GM12891 (cell line): ENCODE data around the gene WASL.
A peak's percentile ranks its signal among the peaks of the same experiment; 100 is the strongest.

Source experiments
- DNase-seq: peaks from one replicate; pipeline ENCODE4 v3.0.0; 2011; ENCODE audit warnings: low spot score; ENCODE audit not compliant: insufficient read length
- FAIRE-seq: peaks from 2 replicates; lab custom pipeline; 2011; peaks lifted over from hg19 to GRCh38; lab: Jason Lieb, UNC
- PAX5 ChIP-seq: IDR thresholded peaks from 2 replicates; pipeline ENCODE4 v1.6.1; 2011; ENCODE audit warnings: low read length, moderate library complexity, mild to moderate bottlenecking; ENCODE audit not compliant: insufficient read depth, severe bottlenecking
- POLR2A ChIP-seq: IDR thresholded peaks from 2 replicates; pipeline ENCODE4 v1.6.1; 2011; ENCODE audit warnings: low read depth, low read length, control low read depth
- POLR2AphosphoS5 ChIP-seq: IDR thresholded peaks from 2 replicates; pipeline ENCODE4 v1.6.1; 2011; ENCODE audit warnings: low read depth, low read length, control low read depth
- POU2F2 ChIP-seq: IDR thresholded peaks from 2 replicates; pipeline ENCODE4 v1.6.1; 2011; ENCODE audit warnings: low read depth, mild to moderate bottlenecking, control low read depth, low read length, moderate library complexity
- SPI1 ChIP-seq: IDR thresholded peaks from 2 replicates; pipeline ENCODE4 v1.6.1; 2011; ENCODE audit warnings: low read depth, low read length, control low read depth
- TAF1 ChIP-seq: IDR thresholded peaks from 2 replicates; pipeline ENCODE4 v1.6.1; 2011; ENCODE audit warnings: low read depth, low read length, control low read depth

Gene WASL

DNA sequence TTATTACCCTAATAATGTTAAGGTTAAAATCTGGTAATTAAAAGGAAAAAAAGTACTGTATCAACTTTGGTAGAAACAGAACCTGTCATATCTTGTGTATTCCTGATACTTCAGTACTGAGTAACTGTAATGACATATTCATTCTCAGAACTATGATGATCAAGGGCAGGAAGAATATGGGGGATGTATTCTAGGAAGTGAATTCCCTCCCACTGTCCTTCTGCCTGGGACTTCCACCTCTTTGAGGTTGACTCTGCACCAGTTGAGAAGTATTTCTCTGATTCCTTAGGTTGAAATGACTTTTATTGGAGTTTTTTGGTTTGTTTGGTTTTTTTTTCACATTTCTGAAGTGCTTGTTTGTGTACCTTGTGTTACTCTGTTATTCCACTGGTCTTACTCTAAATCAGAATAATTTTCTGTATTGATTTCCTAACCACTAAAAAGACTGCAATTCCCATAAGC lies 36.9 kb downstream of the WASL start:
- no peak for FAIRE-seq
- TF ChIP-seq TAF1 (no peak), PAX5 (no peak), POLR2AphosphoS5 (no peak), POU2F2 (no peak), SPI1 (no peak)

DNA sequence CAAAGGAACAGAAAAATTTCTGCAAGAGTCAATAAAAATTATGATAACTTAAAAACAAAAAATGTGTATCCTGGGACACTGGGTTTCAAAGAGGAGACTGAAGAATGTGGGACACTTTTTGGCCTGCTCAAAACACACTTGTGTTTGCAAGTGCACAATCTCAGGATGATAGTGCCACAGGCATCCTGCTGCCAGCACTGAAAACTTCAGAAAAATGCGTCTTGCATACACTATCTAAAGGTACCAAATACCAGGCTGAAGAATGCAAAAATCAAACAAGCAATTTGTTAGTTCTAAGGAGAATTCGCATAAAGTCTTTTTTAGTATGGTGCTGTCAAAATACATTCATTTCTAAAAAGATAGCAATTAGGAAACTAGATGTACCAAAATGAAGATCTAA lies 38.1 kb downstream of the WASL start:
- FAIRE-seq (no peak), DNase-seq (no peak)
- TF ChIP-seq POLR2A (no peak), PAX5 (no peak), POLR2AphosphoS5 (no peak), TAF1 (no peak), SPI1 (no peak), POU2F2 (no peak)

More for the DNA sequence above, 36.9 kb downstream of the WASL start:
- no peak for DNase-seq

DNA sequence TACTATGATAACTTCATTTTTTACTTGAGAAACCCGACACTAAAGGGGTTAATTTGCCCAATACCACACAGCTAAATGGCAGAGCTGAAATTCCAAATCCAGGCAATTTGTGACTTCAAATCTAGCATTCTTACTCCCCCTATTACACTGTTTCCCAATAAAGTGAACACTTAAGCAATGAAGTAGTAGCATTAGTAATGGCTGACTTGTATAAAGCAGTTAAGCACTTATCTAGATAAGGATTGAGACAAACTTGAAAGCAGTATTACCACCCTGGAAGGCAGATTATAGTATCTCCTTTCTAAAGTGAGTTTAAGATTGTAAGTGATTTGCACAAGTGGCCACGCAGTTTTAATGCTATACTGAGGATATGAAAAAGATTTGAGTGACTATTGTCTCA lies 39.3 kb downstream of the WASL start:
- FAIRE-seq (peak; percentile 71), DNase-seq (no peak)
- TF ChIP-seq POLR2AphosphoS5 (no peak), PAX5 (no peak), POLR2A (no peak), TAF1 (no peak), POU2F2 (no peak), SPI1 (no peak)

DNA sequence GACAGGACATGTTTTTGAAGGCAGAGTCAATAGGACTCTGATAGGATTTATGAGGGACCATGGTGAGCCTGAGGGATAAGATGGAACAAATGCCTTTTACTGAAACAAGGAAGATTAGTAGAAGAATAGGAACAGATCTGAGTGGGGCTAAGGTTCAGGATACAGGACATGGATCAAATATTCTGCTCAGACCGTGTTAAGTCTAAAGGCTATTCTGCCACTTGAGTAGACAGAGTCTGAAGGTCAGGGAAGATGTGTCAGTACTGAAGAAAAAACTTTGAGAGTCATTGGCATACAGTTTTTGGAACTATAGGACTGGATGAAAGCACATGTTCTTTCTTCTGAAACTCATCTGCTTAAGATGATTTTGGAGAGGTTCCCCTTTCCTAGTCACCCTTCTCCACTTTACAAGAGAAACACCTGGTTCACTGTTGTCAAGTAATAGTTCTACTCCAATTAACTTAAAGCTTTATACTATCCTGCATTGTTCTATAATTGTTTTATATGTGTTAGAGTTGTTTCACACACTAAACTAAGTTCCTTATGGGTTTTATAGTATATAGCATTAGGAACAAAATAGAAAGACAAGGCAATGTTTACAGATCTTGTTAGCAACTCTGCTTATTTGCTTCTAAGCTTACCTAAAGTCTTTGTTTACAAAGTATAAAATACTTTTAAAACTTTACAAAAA lies 43.4 kb downstream of the WASL start:
- DNase-seq, result no peak
- TF ChIP-seq TAF1 (no peak), POLR2AphosphoS5 (no peak), POLR2A (no peak), SPI1 (no peak), PAX5 (no peak)
- FAIRE-seq, result no peak

DNA sequence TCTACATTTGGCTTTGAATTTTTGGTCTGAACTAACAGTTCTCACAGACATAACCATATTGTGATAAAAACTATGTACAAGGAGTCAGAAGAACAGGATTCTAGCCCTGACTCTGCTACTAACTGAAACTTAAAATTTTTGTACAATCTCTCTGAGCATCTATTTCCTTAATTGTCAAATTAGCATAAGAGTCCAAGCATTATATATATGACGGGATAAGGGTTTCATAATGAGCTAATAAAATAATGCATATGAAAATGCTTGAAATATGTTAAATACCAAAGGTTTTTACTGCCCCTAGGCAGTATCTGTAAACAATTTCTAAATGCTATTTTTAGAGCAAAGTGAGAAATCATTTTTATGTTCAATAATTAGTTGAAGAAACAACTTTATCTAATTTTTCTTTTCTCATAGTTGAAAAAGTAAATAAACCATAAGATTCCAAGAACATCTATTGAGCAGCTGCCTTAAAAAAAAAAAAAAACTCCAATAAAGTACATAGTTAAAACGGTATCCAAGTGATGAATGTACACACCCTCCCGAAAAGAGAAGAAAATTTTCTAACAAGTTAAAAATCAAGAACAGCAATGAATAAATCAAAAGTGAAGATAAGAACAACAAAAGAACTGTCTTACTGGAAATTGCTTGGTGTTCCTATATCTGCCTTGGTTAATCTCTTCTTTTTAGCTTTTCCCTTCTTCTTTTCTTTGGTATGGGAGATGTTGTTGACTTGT lies 52.7 kb downstream of the WASL start:
- TF ChIP-seq TAF1 (no peak), PAX5 (no peak), POU2F2 (no peak), POLR2AphosphoS5 (no peak), SPI1 (no peak), POLR2A (no peak)
- no peak for FAIRE-seq
- no peak for DNase-seq

DNA sequence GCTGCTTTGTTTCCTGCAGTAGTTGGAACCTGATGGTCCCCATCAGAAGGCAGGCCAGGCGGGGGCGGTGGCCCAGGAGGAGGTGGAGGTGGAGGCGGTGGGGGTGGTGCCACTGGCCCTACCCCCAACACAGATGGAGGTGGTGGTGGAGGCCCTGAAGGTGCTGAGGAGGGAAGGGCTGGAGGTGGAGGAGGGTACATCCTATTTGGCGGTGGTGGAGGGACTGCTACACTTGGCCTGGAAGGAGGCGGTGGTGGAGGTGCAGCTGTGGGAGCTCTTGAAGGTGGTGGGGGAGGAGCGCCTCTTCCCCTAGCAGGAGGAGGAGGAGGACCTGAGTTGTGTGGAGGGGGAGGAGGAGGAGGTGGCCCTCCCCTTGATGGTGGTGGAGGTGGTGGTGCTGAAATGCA lies 56.3 kb downstream of the WASL start:
- no peak for DNase-seq
- no peak for FAIRE-seq
- TF ChIP-seq PAX5, result no peak
- no peak for TF ChIP-seq POU2F2
- TF ChIP-seq SPI1, result no peak
- TF ChIP-seq TAF1, result no peak
- no peak for TF ChIP-seq POLR2AphosphoS5
- TF ChIP-seq POLR2A, result no peak

DNA sequence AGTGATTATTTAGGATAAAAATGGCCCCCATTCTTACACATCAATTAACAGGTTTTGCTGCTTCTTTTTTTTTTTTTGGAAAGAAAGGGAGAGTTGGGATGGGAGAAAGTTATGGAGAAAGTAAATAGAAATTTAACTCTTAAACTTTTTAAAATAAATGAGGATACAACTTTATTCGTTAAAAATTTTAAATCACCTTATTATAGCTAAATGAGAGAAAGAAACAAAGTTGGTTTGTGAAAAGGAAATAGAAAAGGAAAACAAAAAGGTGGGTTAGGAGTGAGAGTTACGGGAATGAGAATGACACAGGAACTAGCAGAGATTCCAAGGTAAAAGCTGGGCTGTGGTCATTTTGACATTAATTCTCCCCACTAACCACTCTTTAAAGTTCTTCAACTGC lies 58.3 kb downstream of the WASL start:
- no peak for FAIRE-seq
- no peak for TF ChIP-seq SPI1
- TF ChIP-seq POLR2AphosphoS5, result no peak
- no peak for TF ChIP-seq PAX5
- TF ChIP-seq POU2F2, result no peak
- TF ChIP-seq TAF1, result no peak
- no peak for TF ChIP-seq POLR2A
- DNase-seq, result no peak

DNA sequence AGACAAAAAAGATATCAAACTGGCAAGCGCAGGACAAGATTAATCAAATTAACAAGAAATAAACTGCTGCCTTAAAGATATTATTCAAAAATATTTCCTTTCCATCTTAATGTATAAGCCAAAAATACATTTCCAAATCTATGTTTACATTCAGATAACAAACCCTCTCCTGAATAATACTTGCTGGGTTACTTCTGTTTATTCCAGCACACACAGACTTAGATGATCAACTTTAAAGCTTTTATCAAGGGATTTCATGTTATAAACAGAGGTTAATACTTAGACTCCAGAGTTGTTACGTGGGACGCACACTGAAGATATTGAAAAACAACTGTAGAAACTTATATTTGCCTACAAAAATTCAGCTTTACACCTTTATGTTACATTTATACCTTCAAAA lies 59.6 kb downstream of the WASL start:
- DNase-seq, result no peak
- FAIRE-seq, result no peak
- no peak for TF ChIP-seq POLR2AphosphoS5
- TF ChIP-seq POU2F2, result no peak
- no peak for TF ChIP-seq POLR2A
- no peak for TF ChIP-seq TAF1
- no peak for TF ChIP-seq SPI1
- TF ChIP-seq PAX5, result no peak

DNA sequence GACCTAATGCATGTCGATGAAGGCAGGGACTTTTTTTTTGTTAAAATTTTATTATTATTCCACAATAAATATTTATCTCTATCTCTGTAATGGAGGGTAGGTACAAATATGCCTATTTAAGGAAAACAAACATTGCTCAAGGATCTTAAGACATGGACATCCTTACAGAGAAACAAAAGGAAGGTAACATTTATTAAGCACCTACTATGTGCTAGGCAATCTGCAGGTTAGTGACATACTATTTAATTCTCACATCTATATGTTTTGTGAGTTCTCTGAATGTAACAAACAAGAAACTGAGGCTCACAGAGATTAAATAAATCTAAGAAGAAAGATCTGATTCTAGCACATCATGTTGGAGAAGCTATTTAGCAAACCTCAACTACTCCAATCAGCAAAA lies 61.1 kb downstream of the WASL start:
- DNase-seq, result no peak
- TF ChIP-seq POU2F2 (no peak), POLR2AphosphoS5 (no peak)
- FAIRE-seq, result no peak

DNA sequence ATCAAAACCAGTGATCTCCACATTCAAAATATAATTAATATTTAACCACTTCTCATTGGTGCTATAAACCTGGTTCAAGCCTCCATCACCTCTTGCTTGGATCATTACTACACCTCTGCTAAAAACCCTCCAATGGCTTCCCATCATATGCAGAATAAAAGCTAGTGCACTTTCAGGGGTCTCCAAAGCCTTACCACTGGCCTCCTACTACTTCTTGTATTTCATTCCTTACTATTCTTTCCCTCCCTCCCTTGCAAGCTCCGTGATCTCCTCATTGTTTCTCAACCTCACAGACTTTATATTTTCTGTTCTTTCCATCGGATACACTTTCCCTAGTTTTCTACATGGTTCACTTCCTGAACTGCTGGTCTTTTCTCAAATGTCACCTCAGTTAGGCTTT lies 61.6 kb downstream of the WASL start:
- TF ChIP-seq TAF1 (no peak), PAX5 (no peak), POLR2AphosphoS5 (no peak), SPI1 (no peak), POU2F2 (no peak), POLR2A (no peak)
- DNase-seq (no peak), FAIRE-seq (no peak)
